HG02870 (cell line): ENCODE results near the gene UPB1.

Experiments used
- ATAC-seq: cut with Tn5 transposase; IDR thresholded peaks from one replicate; pipeline ENCODE4 v1.9.1; 2021; ENCODE audit warnings: mild to moderate bottlenecking, moderate library complexity; ENCODE audit not compliant: unreplicated experiment

UPB1 gene

DNA sequence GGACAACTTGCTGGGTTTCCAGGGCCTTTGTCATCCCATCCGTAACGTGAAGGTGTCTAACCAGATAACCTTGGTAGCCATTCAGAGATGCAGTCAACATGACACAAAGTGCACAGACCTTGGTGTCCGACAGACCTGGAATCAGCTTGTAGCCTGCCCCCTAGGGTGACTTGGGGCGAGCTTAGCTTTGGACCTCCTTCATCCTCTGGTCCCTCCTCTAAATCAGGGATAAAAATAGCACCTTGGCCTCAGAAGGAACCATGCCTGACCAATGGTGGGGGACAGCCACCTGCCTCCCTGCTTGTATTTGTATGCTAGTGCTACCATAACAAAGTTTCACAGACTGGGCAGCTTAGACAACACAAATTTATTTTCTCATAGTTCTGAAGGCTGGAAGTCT lies 64.3 kb downstream of the UPB1 start:
- ATAC-seq = no peak

DNA sequence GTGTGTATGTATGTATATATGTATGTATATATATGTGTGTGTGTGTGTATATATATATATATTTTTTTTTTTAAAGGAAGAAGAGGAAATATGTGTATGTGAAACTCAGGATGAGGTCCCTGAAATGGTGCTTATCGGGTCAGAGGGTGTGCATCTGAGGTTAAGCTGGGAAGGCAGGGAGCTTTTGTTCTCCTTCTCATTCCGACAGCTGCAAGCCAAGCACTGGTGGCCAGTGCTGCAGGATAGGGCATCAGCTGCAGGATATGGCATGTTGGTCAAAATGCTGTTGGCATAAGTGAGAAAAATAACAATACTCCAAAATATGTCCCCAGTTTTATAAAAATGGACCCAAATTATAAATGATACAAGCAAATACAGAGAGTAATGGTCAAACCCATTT lies 68.1 kb downstream of the UPB1 start:
- ATAC-seq = no peak

DNA sequence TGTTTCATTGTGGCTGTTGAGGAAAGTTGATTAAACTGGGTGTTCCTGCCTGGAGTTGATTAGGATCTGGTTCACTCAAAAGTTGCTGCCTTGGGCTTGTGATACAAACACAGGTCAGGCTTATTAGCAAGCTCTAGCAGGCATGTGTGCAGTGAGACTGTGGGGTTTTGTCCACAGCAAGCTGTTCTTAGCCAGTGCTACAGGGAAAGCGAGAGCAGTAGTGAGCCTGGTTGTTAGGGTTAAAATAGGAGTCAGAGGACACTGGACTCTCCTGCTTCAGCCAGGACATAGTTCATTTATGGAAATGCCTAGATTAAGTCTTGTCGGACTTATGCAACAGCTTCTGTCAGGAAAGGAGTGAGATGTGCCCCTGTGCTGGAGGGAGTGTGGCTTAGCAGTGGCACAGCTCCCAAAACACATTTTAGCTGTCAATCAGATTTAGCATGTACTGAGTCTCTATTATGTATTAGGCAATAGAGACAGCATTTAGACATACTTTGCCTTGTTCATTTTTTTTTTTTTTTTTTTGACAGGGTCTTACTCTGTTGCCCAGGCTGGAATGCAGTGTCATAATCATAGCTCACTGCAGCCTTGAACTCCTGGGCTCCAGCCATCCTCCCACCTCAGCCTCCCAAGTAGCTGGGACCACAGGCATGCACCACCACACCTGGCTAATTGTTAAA lies 69.4 kb downstream of the UPB1 start:
- no peak for ATAC-seq

DNA sequence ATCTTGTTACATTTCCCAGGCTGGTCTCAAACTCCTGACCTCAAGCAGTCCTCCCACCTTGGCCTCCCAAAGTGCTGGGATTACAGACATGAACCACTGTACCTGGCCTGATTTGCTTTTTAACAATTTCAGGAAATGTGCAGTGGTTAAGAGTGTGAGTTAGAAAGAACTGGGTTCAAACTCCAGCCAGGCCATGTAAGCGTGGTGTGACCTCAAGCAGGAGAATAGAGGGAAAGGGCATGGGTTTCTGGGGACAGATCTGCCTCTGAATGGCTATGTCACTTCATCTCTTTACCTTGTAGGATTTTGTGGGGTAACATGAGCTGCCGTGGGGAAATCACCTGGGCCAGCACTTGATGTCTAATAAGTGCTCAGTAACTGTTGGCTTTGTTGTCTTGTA lies 69.9 kb downstream of the UPB1 start:
- ATAC-seq = no peak

DNA sequence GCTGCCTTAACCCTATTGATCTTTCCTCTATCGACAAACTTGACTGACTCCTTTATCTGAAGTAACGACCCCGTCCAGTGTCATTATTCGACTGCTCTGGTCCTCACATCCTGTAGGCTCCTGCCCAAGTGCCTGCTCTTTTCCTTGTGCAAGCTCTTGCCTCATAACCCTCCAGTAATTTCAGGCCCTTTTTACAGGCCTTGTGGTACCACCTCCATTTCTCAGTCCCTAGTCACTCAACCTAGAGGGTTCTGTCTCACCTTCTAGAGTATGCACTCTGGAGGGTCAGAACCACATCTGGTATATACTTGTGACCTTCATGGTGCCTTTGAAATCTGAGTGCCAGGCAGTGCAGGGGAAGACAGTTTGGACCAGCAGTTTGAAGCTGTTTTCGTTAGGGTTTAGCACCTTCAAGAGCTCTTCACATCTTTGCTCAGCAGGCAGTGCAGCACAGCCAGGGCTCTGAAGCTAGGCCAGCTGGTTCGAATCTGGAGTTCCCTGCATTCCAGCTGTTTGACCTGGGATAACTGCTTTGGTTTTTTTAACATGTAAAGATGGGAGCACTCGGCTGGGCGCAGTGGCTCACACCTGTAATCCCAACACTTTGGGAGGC lies 71.9 kb downstream of the UPB1 start:
- no peak for ATAC-seq

DNA sequence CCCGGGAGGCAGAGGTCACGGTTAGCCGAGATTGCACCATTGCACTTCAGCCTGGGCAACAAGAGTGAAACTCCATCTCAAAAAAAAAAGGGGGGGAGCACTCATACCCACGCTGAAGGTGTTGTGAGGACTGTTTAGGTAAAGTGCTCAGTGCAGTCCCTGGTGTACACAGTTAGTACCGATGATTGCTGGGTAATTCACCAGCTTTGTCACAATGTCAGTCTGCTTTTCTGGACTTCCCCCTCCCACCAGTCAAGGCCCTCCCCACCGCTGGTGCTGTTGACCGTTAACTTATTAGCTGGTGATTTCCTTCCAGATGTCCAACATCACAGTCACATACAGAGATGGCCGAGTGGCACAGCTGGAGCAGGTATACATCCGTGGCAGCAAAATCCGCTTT lies 72.5 kb downstream of the UPB1 start:
- ATAC-seq = no peak

DNA sequence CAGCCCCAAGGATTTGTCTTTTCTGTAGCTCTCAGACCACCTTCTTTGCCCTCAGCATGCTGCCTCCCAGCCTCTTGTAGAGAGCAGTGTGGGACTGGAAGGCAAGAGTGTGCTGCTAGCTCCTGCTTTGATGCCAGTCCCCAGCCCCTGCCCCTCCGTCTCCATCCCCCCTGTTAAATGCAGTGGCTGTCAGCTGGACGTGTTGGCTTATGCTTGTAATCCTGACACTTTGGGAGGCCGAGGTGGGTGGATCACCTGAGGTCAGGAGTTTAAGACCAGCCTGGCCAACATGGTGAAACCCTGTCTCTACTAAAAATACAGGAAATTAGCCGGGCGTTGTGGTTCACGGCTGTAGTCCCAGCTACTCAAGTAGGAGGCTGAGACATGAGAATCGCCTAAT lies 76.1 kb downstream of the UPB1 start:
- ATAC-seq = no peak

DNA sequence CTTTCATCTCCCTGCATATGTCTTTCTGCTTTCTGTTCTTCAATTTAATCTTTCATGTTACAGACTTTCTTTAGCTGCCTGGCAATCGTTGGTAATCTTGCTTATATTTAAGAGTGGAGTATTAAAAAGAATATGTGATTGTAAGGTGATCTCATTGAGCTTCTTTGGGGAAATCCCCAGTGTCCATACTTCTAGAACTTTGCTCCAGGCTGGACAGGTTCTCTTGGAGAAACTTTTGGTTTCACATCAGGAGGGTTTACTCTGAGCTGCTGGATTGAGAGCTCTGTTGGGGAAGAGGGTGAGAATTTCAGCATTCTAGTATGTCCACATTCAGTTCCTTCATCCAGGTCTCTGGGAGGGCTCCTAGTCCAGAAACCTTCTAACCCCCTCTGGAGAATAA lies 81.6 kb downstream of the UPB1 start:
- ATAC-seq = no peak
